ENCODE results near the gene ATXN1. TPM values are rescaled to one million over a fixed set of nuclear protein-coding genes. Genes with fewer than 3 reads are reported as not detected.

Gene ATXN1
- total and polyA plus RNA-seq, 2 of the 13 experiments (the other 11 are each of a cell fraction or from before 2014, with no cell fraction given) = 20.7 to 39.5 TPM

GRCh38 chr6:16539086-16539931, 222.0 kb downstream of the ATXN1 start (continued):
- TF ChIP-seq NFKBIZ (CRISPR knock-in tag; IDR thresholded peaks at IDR 0.05) (peak; percentile 70; the same call in 1 of the 2 replicates), ZBTB38 (CRISPR knock-in tag; IDR thresholded peaks at IDR 0.05) (no peak), TFAP4 (IDR thresholded peaks at IDR 0.05; ENCODE audit: borderline replicate concordance, low read depth) (peak; percentile 32; the same call in 1 of the 2 replicates), PAXIP1 (CRISPR knock-in tag; conservative IDR thresholded peaks at IDR 0.05) (peak; percentile 87), MIER3 (CRISPR knock-in tag; IDR thresholded peaks at IDR 0.05; ENCODE audit: borderline replicate concordance) (peak; percentile 94; the same call in 1 of the 2 replicates), U2AF2 (IDR thresholded peaks at IDR 0.05; ENCODE audit: low read depth, low read length) (no peak), ZMYM4 (CRISPR knock-in tag; IDR thresholded peaks at IDR 0.05) (peak; percentile 67), ZNF446 (CRISPR knock-in tag; IDR thresholded peaks at IDR 0.05) (no peak), ZNF629 (CRISPR knock-in tag; conservative IDR thresholded peaks at IDR 0.05) (no peak), HNRNPUL1 (IDR thresholded peaks at IDR 0.05; ENCODE audit: low read depth, low read length) (no peak), RAD21 (CRISPR knock-in tag; IDR thresholded peaks at IDR 0.05) (no peak), HNF1A (IDR thresholded peaks at IDR 0.05; ENCODE audit: low read depth) (no peak), HNF1A (CRISPR knock-in tag; IDR thresholded peaks at IDR 0.05; ENCODE audit: borderline replicate concordance) (peak; percentile 29; the same call in 1 of the 2 replicates)
- TF ChIP-seq, protein P1, sequence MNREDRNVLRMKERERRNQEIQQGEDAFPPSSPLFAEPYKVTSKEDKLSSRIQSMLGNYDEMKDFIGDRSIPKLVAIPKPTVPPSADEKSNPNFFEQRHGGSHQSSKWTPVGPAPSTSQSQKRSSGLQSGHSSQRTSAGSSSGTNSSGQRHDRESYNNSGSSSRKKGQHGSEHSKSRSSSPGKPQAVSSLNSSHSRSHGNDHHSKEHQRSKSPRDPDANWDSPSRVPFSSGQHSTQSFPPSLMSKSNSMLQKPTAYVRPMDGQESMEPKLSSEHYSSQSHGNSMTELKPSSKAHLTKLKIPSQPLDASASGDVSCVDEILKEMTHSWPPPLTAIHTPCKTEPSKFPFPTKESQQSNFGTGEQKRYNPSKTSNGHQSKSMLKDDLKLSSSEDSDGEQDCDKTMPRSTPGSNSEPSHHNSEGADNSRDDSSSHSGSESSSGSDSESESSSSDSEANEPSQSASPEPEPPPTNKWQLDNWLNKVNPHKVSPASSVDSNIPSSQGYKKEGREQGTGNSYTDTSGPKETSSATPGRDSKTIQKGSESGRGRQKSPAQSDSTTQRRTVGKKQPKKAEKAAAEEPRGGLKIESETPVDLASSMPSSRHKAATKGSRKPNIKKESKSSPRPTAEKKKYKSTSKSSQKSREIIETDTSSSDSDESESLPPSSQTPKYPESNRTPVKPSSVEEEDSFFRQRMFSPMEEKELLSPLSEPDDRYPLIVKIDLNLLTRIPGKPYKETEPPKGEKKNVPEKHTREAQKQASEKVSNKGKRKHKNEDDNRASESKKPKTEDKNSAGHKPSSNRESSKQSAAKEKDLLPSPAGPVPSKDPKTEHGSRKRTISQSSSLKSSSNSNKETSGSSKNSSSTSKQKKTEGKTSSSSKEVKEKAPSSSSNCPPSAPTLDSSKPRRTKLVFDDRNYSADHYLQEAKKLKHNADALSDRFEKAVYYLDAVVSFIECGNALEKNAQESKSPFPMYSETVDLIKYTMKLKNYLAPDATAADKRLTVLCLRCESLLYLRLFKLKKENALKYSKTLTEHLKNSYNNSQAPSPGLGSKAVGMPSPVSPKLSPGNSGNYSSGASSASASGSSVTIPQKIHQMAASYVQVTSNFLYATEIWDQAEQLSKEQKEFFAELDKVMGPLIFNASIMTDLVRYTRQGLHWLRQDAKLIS (CRISPR knock-in tag; IDR thresholded peaks at IDR 0.05) = no peak
- TF ChIP-seq, protein P2, sequence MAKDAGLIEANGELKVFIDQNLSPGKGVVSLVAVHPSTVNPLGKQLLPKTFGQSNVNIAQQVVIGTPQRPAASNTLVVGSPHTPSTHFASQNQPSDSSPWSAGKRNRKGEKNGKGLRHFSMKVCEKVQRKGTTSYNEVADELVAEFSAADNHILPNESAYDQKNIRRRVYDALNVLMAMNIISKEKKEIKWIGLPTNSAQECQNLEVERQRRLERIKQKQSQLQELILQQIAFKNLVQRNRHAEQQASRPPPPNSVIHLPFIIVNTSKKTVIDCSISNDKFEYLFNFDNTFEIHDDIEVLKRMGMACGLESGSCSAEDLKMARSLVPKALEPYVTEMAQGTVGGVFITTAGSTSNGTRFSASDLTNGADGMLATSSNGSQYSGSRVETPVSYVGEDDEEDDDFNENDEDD (CRISPR knock-in tag; IDR thresholded peaks at IDR 0.05; ENCODE audit: borderline replicate concordance) = no peak; the same call in 1 of the 2 replicates
